GM12892 (cell line): Measurements from ENCODE around the gene LY6G5C.

Experiments
- POLR2A ChIP-seq: IDR thresholded peaks from 2 replicates; pipeline ENCODE4 v1.6.1; 2011; ENCODE audit warnings: low read depth, low read length, control low read depth
- POLR2AphosphoS5 ChIP-seq: IDR thresholded peaks from 2 replicates; pipeline ENCODE4 v1.6.1; 2011; ENCODE audit warnings: low read depth, low read length, control low read depth
- TAF1 ChIP-seq: IDR thresholded peaks from 2 replicates; pipeline ENCODE4 v1.6.1; 2011; ENCODE audit warnings: low read depth, mild to moderate bottlenecking, control low read depth, low read length, borderline replicate concordance

GRCh38 chr6:31639449-31639861, 41.4 kb downstream of the LY6G5C start:
- TF ChIP-seq POLR2A: 0 out of 2 replicates have a peak, but pooled peaks have one; percentile 21
- no peak; the same call in 1 of the 2 replicates for TF ChIP-seq POLR2AphosphoS5
- no peak for TF ChIP-seq TAF1
